ENCODE results near the gene IGSF8. TPM values are rescaled to one million over a fixed set of nuclear protein-coding genes. Genes with fewer than 3 reads are reported as not detected.

The IGSF8 gene
- total RNA-seq, 1 donor from 2014 or later, result 33.2 TPM

GRCh38 chr1:160125746-160126145 lies 27.3 kb upstream of the IGSF8 start:
- Mint-ChIP-seq H3K27ac (no peak overlapping the region), H3K27me3 (ENCODE audit: low read depth) (peaks cover 1% of the 10 kb centered on the region), H3K4me3 (no peak overlapping the region), H3K9me3 (no peaks in the 10 kb centered on the region), H3K4me1 (peaks cover 5% of the 10 kb centered on the region), H3K36me3 (no peaks in the 10 kb centered on the region)
- DNase-seq (ENCODE audit: low spot score in 2 of 2, unreplicated experiment in 2 of 2), result no peak
- TF ChIP-seq CTCF (IDR thresholded peaks at IDR 0.05; ENCODE audit: unreplicated experiment), result no peak

- TF ChIP-seq CTCF (IDR thresholded peaks at IDR 0.05; ENCODE audit: unreplicated experiment), result no peak
- Mint-ChIP-seq H3K36me3 (no peaks in the 10 kb centered on the region), H3K27ac (no peak overlapping the region), H3K4me1 (peaks cover 5% of the 10 kb centered on the region), H3K4me3 (no peak overlapping the region), H3K27me3 (ENCODE audit: low read depth) (no peaks in the 10 kb centered on the region), H3K9me3 (no peaks in the 10 kb centered on the region)
- no peak for DNase-seq (ENCODE audit: low spot score in 2 of 2, unreplicated experiment in 2 of 2)
Observed at GRCh38 chr1:160124705-160125478, 26.5 kb upstream of the IGSF8 start.

GRCh38 chr1:160123726-160124125 lies 25.3 kb upstream of the IGSF8 start:
- Mint-ChIP-seq H3K27ac (no peak overlapping the region), H3K36me3 (no peaks in the 10 kb centered on the region), H3K4me1 (peaks cover 5% of the 10 kb centered on the region), H3K27me3 (ENCODE audit: low read depth) (no peaks in the 10 kb centered on the region), H3K4me3 (no peak overlapping the region), H3K9me3 (no peaks in the 10 kb centered on the region)
- TF ChIP-seq CTCF (IDR thresholded peaks at IDR 0.05; ENCODE audit: unreplicated experiment), result no peak
- no peak for DNase-seq (ENCODE audit: low spot score in 2 of 2, unreplicated experiment in 2 of 2)

GRCh38 chr1:160122978-160123495 lies 24.6 kb upstream of the IGSF8 start:
- no peaks in the 10 kb centered on the region for H3K36me3 Mint-ChIP-seq

GRCh38 chr1:160121388-160121787 lies 23.0 kb upstream of the IGSF8 start:
- peaks cover 13% of the 10 kb centered on the region for H3K4me1 Mint-ChIP-seq
- no peak overlapping the region for H3K4me3 Mint-ChIP-seq
- no peak for TF ChIP-seq CTCF (IDR thresholded peaks at IDR 0.05; ENCODE audit: unreplicated experiment)
- no peaks in the 10 kb centered on the region for H3K36me3 Mint-ChIP-seq
- DNase-seq (ENCODE audit: low spot score in 2 of 2, unreplicated experiment in 2 of 2), result no peak
- H3K27me3 Mint-ChIP-seq (ENCODE audit: low read depth), result no peaks in the 10 kb centered on the region
- H3K9me3 Mint-ChIP-seq, result no peaks in the 10 kb centered on the region
- no peak overlapping the region for H3K27ac Mint-ChIP-seq

More at GRCh38 chr1:160122978-160123495, 24.6 kb upstream of the IGSF8 start:
- DNase-seq (ENCODE audit: low spot score in 2 of 2, unreplicated experiment in 2 of 2), result no peak
- Mint-ChIP-seq H3K4me1 (peaks cover 10% of the 10 kb centered on the region), H3K27me3 (ENCODE audit: low read depth) (no peaks in the 10 kb centered on the region), H3K27ac (no peak overlapping the region), H3K9me3 (no peaks in the 10 kb centered on the region), H3K4me3 (no peak overlapping the region)
- no peak for TF ChIP-seq CTCF (IDR thresholded peaks at IDR 0.05; ENCODE audit: unreplicated experiment)

Measured in mesothelial cell of epicardium (in vitro differentiated cells).